GM23338 (cell line): ENCODE data around the gene PCDHB5. TPM values are rescaled to one million over a fixed set of nuclear protein-coding genes. Genes with fewer than 3 reads are reported as not detected.
"Not testable (repeated sequence)": the region's sequence is repeated elsewhere in the genome, so short reads cannot be mapped to it uniquely, and the experiment has no call there.

Experiments
- ATAC-seq: fragments of 200-7000 bp; cut with Tn5 transposase; 3 replicates; pipeline ENCODE4 v1.9.1; 2020
- DNase-seq: peaks from one replicate; pipeline ENCODE4 v3.0.0-alpha.2; 2015; ENCODE audit warnings: low spot score
- H2AFZ ChIP-seq: fragments of 200-600 bp; sonication (generic); 2 replicates; pipeline ENCODE4 v1.8.0; 2016; ENCODE audit warnings: antibody characterized with exemption, mild to moderate bottlenecking, moderate library complexity
- H3F3A ChIP-seq: fragments of 200-600 bp; sonication (generic); replicated peaks from 2 replicates; pipeline ENCODE4 v1.8.0; 2017; ENCODE audit warnings: antibody characterized with exemption, mixed run types, low read depth
- H3K27ac ChIP-seq: fragments of 200-600 bp; sonication (generic); 2 replicates; pipeline ENCODE4 v1.6.1; 2016; ENCODE audit warnings: low read depth
- H3K27me3 ChIP-seq: fragments of 200-600 bp; sonication (generic); 2 replicates; pipeline ENCODE4 v1.8.0; 2016; ENCODE audit warnings: mild to moderate bottlenecking, mixed run types, moderate library complexity; ENCODE audit not compliant: insufficient read depth
- H3K36me3 ChIP-seq: fragments of 200-600 bp; sonication (generic); 2 replicates; pipeline ENCODE4 v1.8.0; 2016; ENCODE audit warnings: mild to moderate bottlenecking; ENCODE audit not compliant: insufficient read depth
- H3K4me1 ChIP-seq: fragments of 200-600 bp; sonication (generic); 2 replicates; pipeline ENCODE4 v1.8.0; 2016; ENCODE audit warnings: mild to moderate bottlenecking, moderate library complexity; ENCODE audit not compliant: insufficient read depth
- H3K4me2 ChIP-seq: fragments of 200-600 bp; sonication (generic); 2 replicates; pipeline ENCODE4 v1.7.1; 2017; ENCODE audit warnings: mixed run types
- H3K4me3 ChIP-seq: fragments of 200-600 bp; sonication (generic); 2 replicates; pipeline ENCODE4 v1.6.1; 2016; ENCODE audit warnings: mixed run types
- H3K79me2 ChIP-seq: fragments of 200-600 bp; sonication (generic); replicated peaks from 2 replicates; pipeline ENCODE4 v1.8.0; 2017; ENCODE audit warnings: mild to moderate bottlenecking; ENCODE audit not compliant: insufficient read depth
- H3K9me2 ChIP-seq: fragments of 200-600 bp; sonication (generic); 2 replicates; pipeline ENCODE4 v1.8.0; 2017; ENCODE audit not compliant: insufficient read depth
- H4K20me1 ChIP-seq: fragments of 200-600 bp; sonication (generic); replicated peaks from 2 replicates; pipeline ENCODE4 v1.8.0; 2017; ENCODE audit warnings: mild to moderate bottlenecking; ENCODE audit not compliant: insufficient read depth
- H3K27ac Mint-ChIP-seq: 2 replicates; pipeline ENCODE4 v1.8.0; 2020; ENCODE audit warnings: inconsistent platforms, mild to moderate bottlenecking, moderate library complexity, mixed read lengths
- H3K27me3 Mint-ChIP-seq: 3 replicates; pipeline ENCODE4 v1.8.0; 2022; ENCODE audit warnings: low read depth, mild to moderate bottlenecking, moderate library complexity, mixed read lengths, inconsistent platforms; ENCODE audit not compliant: insufficient read depth, poor library complexity
- H3K36me3 Mint-ChIP-seq: 3 replicates; pipeline ENCODE4 v1.8.0; 2021; ENCODE audit warnings: low read depth, mild to moderate bottlenecking, inconsistent platforms, moderate library complexity, mixed read lengths
- H3K4me1 Mint-ChIP-seq: 3 replicates; pipeline ENCODE4 v1.8.0; 2020; ENCODE audit warnings: mild to moderate bottlenecking, inconsistent platforms, mixed read lengths
- H3K4me3 Mint-ChIP-seq: 3 replicates; pipeline ENCODE4 v1.8.0; 2021; ENCODE audit warnings: moderate library complexity, mild to moderate bottlenecking, inconsistent platforms, mixed read lengths
- H3K9me3 Mint-ChIP-seq: 3 replicates; pipeline ENCODE4 v1.8.0; 2020; ENCODE audit warnings: moderate library complexity, mild to moderate bottlenecking, inconsistent platforms, mixed read lengths
- CTCF ChIP-seq, 2 experiments: fragments of 200-600 bp in 1 of 2; sonication (generic) in 1 of 2; conservative IDR thresholded peaks; 2 replicates each; pipeline versions ENCODE4 v1.5.1 to v1.6.1; 2016 to 2017; ENCODE audit warnings: antibody characterized with exemption in 2 of 2, low read depth in 2 of 2, mild to moderate bottlenecking in 2 of 2, moderate library complexity in 1 of 2
- NANOG ChIP-seq: IDR thresholded peaks from 2 replicates; pipeline ENCODE4 v1.6.1; 2016; ENCODE audit warnings: antibody characterized with exemption, borderline replicate concordance
- STAT1 ChIP-seq: IDR thresholded peaks from one replicate; pipeline ENCODE4 v1.6.1; 2016; ENCODE audit warnings: antibody characterized with exemption; ENCODE audit not compliant: unreplicated experiment
- ZNF462 ChIP-seq: fragments of 250-450 bp; sonication (Bioruptor Pico); IDR thresholded peaks from 2 replicates; pipeline ENCODE4 v1.5.0; 2020; ENCODE audit warnings: mild to moderate bottlenecking, moderate library complexity
- polyA plus RNA-seq: library from polyadenylated mRNA; unstranded; fragments of >200 nt; fragmentation: Nextera tagmentation; extraction: Ambion mirVana; gene quantifications from 2 replicates; pipeline ENCODE4 v1.2.1, GENCODE V29; 2016
- total RNA-seq: library from RNA; depleted of rRNA; stranded (reverse); fragments of >200 nt; shearing (Covaris generic); gene quantifications from 2 replicates; pipeline ENCODE4 v1.2.3, GENCODE V29; 2014

The PCDHB5 gene
- total and polyA plus RNA-seq, 2 experiments from 2014 or later = 18.7 to 49.7 TPM

DNA sequence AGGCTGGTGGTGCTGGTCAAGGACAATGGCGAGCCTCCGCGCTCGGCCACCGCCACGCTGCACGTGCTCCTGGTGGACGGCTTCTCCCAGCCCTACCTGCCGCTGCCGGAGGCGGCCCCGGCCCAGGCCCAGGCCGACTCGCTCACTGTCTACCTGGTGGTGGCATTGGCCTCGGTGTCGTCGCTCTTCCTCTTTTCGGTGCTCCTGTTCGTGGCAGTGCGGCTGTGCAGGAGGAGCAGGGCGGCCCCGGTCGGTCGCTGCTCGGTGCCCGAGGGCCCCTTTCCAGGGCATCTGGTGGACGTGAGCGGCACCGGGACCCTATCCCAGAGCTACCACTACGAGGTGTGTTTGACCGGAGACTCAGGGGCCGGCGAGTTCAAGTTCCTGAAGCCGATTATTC lies 2.3 kb downstream of the PCDHB5 start:
- not testable (repeated sequence) for H3K27ac Mint-ChIP-seq, H3F3A ChIP-seq, H3K36me3 ChIP-seq, H3K4me3 ChIP-seq, H3K4me1 Mint-ChIP-seq, H4K20me1 ChIP-seq, H3K27me3 Mint-ChIP-seq, ATAC-seq, H2AFZ ChIP-seq, H3K4me3 Mint-ChIP-seq, H3K27me3 ChIP-seq, H3K4me1 ChIP-seq, H3K4me2 ChIP-seq, DNase-seq, H3K9me2 ChIP-seq, H3K27ac ChIP-seq
- H3K9me3 Mint-ChIP-seq = peaks cover 54% of the 10 kb centered on the region
- H3K79me2 ChIP-seq = peaks cover 24% of the 10 kb centered on the region
- H3K36me3 Mint-ChIP-seq = peaks cover 55% of the 10 kb centered on the region

DNA sequence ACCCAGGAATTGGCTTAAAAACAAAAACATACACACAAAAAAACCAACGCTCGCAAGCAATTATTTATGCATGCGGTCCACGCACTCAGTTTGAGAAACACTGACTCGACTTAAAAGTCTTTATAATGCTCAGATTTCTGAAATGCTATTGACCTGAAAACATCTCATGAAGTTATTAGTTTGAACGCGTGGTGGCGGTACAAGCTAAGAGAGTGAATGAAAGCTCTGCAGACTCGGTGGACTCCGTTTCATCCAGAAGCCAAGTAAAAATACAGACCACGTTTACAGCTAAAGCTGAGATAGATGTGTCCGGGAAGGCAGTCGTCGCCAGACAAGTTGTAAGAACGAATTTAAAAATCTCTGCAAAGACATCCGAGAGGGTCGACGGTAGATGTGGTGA lies 14.8 kb downstream of the PCDHB5 start, which contains the start of gene PCDHB6:
Gene PCDHB6, plus strand, starts transcription at position 246 of the 400 bp plus-strand sequence. CDS start 201 bp downstream, outside the sequence.
- no peaks in the 10 kb centered on the region for H3K4me1 Mint-ChIP-seq
- Histone ChIP-seq H2AFZ (no peak within 1 kb of the TSS), H3K79me2 (no peaks in the 10 kb centered on the region), H3K36me3 (no peaks in the 10 kb centered on the region), H4K20me1 (no peaks in the 10 kb centered on the region; the same call in 1 of the 2 replicates), H3K27ac (no peak within 1 kb of the TSS), H3K4me3 (no peak within 1 kb of the TSS), H3K9me2 (no peaks in the 10 kb centered on the region), H3K27me3 (no peaks in the 10 kb centered on the region), H3F3A (no peaks in the 10 kb centered on the region), H3K4me2 (no peak within 1 kb of the TSS), H3K4me1 (no peaks in the 10 kb centered on the region)
- peaks cover 22% of the 10 kb centered on the region for H3K36me3 Mint-ChIP-seq
- no peak within 1 kb of the TSS for H3K27ac Mint-ChIP-seq
- TF ChIP-seq STAT1 = no peak
- peak; percentile 52 to 57 for TF ChIP-seq CTCF (conservative IDR thresholded peaks at IDR 0.05; ENCODE audit: low read depth in 2 of 2)
- TF ChIP-seq ZNF462 = no peak
- TF ChIP-seq NANOG = no peak
- peaks cover 2% of the 10 kb centered on the region for H3K27me3 Mint-ChIP-seq
- no peak for ATAC-seq
- H3K4me3 Mint-ChIP-seq = no peak within 1 kb of the TSS
- H3K9me3 Mint-ChIP-seq = peaks cover 23% of the 10 kb centered on the region
- peak; percentile 68 for DNase-seq
